WERI-Rb-1 (cell line): ENCODE data around the gene RASSF8.

Experiments used
- DNase-seq: peaks from one replicate; pipeline ENCODE4 v3.0.0-alpha.2; 2020
- H3K27ac ChIP-seq: fragments of 250-450 bp; sonication (Bioruptor Pico); 2 replicates; pipeline ENCODE4 v1.5.1; 2020; ENCODE audit warnings: mild to moderate bottlenecking, moderate library complexity
- H3K27me3 ChIP-seq: fragments of 250-450 bp; sonication (Bioruptor Pico); 2 replicates; pipeline ENCODE4 v1.5.1; 2021; ENCODE audit warnings: mild to moderate bottlenecking, low read depth, moderate library complexity; ENCODE audit not compliant: insufficient read depth, severe bottlenecking
- H3K36me3 ChIP-seq: fragments of 250-450 bp; sonication (Bioruptor Pico); 2 replicates; pipeline ENCODE4 v1.5.1; 2020; ENCODE audit warnings: mild to moderate bottlenecking, moderate library complexity
- H3K4me3 ChIP-seq: 2 replicates; pipeline ENCODE4 v1.5.1; 2011; ENCODE audit warnings: low read depth, mild to moderate bottlenecking, control low read depth, low read length
- H3K9me3 ChIP-seq: fragments of 250-450 bp; sonication (Bioruptor Pico); 2 replicates; pipeline ENCODE4 v1.5.1; 2021; ENCODE audit warnings: mild to moderate bottlenecking, moderate library complexity; ENCODE audit not compliant: severe bottlenecking
- TF ChIP-seq, protein P1 (sequence below): IDR thresholded peaks from 2 replicates; pipeline ENCODE4 v1.5.1; 2011; ENCODE audit warnings: low read depth, mild to moderate bottlenecking, control low read depth, inconsistent platforms, low read length

Gene RASSF8

DNA sequence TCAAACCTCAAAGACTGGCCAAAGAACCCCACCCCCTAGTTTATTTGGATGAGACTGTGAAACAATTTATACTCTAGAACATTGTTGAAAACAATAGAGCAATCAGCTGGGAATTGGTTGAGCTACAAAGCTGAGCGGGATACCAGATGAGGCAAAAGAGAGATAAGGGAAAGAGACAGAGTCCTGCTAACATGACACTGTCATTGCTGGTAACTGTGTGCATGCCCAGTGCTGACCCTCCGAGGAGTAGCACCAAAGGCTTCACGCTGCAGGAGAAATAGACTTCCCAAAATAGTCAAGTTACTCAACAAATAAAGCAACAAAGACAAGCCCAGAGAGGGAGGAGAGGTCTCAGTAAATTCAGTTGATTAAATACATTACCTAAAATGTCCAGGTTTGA lies 63.6 kb downstream of the RASSF8 start:
- TF ChIP-seq, protein P1, sequence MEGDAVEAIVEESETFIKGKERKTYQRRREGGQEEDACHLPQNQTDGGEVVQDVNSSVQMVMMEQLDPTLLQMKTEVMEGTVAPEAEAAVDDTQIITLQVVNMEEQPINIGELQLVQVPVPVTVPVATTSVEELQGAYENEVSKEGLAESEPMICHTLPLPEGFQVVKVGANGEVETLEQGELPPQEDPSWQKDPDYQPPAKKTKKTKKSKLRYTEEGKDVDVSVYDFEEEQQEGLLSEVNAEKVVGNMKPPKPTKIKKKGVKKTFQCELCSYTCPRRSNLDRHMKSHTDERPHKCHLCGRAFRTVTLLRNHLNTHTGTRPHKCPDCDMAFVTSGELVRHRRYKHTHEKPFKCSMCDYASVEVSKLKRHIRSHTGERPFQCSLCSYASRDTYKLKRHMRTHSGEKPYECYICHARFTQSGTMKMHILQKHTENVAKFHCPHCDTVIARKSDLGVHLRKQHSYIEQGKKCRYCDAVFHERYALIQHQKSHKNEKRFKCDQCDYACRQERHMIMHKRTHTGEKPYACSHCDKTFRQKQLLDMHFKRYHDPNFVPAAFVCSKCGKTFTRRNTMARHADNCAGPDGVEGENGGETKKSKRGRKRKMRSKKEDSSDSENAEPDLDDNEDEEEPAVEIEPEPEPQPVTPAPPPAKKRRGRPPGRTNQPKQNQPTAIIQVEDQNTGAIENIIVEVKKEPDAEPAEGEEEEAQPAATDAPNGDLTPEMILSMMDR = no peak
- Histone ChIP-seq H3K9me3 (no peaks in the 10 kb centered on the region), H3K36me3 (no peaks in the 10 kb centered on the region), H3K4me3 (no peak overlapping the region), H3K27me3 (no peaks in the 10 kb centered on the region), H3K27ac (no peak overlapping the region)
- no peak for DNase-seq

DNA sequence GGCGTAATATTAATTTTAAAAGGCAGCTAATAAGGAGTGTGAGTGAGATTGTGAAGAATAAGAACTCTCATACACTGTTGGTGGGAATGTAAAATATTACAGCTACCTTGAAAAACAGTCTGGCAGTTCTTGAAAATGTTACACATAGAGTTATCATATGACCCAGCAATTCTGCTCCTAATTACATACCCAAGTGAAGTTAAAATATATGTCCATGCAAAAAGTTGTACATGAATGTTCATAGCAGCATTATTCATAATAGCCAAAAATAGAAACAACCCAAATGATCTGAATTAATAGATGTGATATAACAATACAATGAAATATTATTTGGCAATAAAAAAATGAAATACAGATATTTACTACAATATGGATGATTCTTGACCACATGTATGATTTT lies 68.2 kb downstream of the RASSF8 start:
- TF ChIP-seq, protein P1 = no peak
- no peak for DNase-seq
- Histone ChIP-seq H3K4me3 (no peak overlapping the region), H3K36me3 (no peaks in the 10 kb centered on the region), H3K27me3 (no peaks in the 10 kb centered on the region), H3K27ac (no peak overlapping the region), H3K9me3 (no peaks in the 10 kb centered on the region)

DNA sequence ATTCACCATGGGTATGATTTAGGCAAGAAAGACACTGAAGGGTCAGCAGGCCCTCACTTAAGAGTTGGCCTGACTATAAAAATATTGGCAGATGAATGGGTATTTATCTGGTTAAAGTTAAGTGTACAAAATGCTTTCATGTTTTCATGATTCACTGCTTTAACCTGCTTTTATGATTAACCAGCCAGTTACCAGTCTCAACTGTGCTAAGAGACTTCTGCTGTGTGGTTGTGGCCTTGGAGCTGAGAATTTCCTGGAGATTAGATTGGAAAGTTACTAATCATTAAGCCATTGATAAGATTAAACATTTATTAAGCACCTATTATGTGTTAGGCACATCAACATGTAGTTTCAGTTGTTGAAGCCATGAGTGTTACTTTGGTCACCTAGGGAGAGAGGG lies 68.9 kb downstream of the RASSF8 start:
- Histone ChIP-seq H3K27ac (no peak overlapping the region), H3K36me3 (no peaks in the 10 kb centered on the region), H3K4me3 (no peak overlapping the region), H3K9me3 (no peaks in the 10 kb centered on the region), H3K27me3 (no peaks in the 10 kb centered on the region)
- DNase-seq = no peak
- TF ChIP-seq, protein P1 = no peak

DNA sequence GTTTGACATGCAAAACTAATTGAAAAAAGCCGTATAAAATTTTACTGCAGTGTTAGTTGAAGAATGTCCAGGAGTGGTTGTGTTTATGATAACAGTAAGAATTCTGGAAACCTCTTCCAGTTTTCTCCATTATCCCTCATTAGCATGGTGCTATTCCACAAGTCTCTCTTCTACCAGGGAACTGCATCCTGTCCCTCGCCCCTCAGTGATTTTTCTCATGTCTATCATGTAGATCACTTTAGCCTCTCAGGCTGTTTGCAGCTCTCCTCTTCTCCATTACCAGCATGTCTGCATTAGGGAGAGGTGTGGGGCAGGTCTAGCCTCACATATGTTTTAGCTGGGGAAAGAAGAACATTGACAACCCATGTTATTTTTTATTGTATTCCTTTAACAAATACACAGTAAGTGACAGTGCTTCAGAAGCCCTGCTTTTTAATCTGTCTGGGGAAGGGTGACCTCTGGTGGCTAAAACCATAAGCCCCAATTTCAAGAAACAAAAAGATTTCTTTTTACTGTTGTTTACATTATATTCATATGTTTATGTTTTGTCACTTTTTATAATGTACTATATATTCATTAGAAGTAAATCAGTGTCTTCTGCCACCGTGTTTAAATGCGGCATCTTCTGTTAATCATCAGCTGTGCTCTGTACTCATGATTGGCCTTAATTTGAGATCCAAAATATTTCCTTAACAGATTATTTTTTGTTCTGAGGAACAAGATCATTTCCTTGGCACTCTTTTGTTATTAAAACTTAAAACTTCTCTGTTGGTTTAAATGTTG lies 70.7 kb downstream of the RASSF8 start:
- Histone ChIP-seq H3K4me3 (no peak overlapping the region), H3K27ac (no peak overlapping the region), H3K9me3 (no peaks in the 10 kb centered on the region), H3K36me3 (no peaks in the 10 kb centered on the region), H3K27me3 (no peaks in the 10 kb centered on the region)
- TF ChIP-seq, protein P1 = peak; percentile 46
- DNase-seq = peak; percentile 25

DNA sequence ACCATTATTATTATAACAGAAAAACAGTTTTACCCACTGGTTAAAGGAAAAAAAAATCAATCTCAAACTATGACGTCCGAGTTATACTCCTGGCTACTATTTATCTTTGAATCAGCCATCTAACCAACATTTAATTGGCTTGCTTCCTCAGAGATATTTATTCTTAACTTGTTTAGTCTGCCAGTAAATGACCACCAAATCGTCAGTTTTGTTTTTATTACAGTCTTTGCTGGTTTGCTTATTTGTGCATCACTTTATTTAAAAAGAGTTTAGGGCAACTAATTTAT lies 71.2 kb downstream of the RASSF8 start:
- H3K27ac ChIP-seq = no peak overlapping the region
- DNase-seq = no peak
- TF ChIP-seq, protein P1 = no peak
- no peaks in the 10 kb centered on the region for H3K27me3 ChIP-seq
- no peak overlapping the region for H3K4me3 ChIP-seq
- no peaks in the 10 kb centered on the region for H3K9me3 ChIP-seq
- no peaks in the 10 kb centered on the region for H3K36me3 ChIP-seq

DNA sequence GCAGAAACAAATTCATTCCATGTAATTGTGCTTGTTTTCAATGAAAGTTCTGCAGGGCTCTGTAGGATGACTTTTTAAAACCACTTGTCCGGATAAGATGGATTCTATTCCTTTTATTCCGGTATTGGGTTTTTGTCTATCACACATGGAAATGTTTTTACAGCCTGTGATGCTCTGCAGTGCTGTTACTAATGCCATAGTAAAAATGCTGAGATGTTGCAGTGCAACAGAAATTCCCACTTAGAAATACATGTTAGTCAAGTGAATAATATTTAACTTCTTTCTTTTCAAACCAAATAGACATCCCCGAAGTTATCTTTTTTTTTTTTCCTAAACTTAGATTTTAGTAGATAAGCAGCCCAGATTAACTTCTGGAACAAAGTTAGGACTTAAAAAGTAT lies 71.9 kb downstream of the RASSF8 start:
- no peak overlapping the region for H3K27ac ChIP-seq
- no peaks in the 10 kb centered on the region for H3K9me3 ChIP-seq
- TF ChIP-seq, protein P1 = no peak
- H3K36me3 ChIP-seq = no peaks in the 10 kb centered on the region
- DNase-seq = no peak
- no peak overlapping the region for H3K4me3 ChIP-seq
- H3K27me3 ChIP-seq = no peaks in the 10 kb centered on the region
